GM18520 (cell line): Measurements from ENCODE around the gene DCLRE1A.

ENCODE experiments used
- ATAC-seq: cut with Tn5 transposase; IDR thresholded peaks from one replicate; pipeline ENCODE4 v1.9.1; 2021; ENCODE audit not compliant: unreplicated experiment

Gene DCLRE1A

DNA sequence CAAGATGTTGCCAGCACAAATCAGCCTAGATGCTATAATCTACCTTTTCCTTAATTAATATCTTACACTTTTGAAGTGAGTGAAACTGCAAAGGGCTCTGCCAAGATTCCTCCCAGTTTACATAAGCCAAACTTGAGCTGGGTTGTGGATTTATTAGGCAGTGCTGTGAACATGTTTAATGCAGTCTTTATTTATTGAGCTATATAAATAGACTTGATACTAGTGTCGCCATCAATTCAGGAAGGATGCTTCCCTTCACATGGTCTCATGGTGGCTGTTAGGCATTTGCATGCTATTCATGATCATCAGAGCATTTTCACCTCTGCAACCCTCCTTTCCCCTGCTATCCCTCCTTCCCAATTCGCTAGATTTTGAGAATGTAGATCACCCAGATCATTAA, 62.2 kb downstream of the DCLRE1A start:
- ATAC-seq, result no peak

DNA sequence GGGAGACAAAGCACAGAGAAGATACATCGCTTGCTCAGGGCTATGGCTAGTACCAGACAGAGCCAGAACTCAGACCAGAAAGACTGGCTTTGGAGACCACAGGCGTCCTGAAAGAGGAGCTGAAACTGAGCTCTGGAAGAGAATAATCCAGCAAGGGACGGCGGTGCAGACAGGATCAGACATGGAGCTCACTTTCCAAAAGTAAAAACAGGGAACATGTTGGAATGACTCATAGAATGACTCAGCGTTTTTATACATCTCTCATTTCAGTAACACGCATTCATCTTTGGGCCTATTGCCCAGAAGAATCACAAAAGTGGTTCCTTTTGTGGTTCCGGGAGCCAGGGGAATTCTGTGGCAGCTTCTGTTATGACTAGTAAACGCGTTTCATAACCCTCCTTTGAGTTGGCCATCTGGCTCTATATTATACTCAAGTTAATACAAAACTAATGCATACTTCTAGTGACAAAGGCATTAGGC, 65.2 kb downstream of the DCLRE1A start:
- peak; percentile 81 for ATAC-seq
